NCI-H82 treated with DMSO at 0.1 percent for 48 hours (cell line): ENCODE results near the gene MTMR3.
"Not testable (repeated sequence)": the region's sequence is repeated elsewhere in the genome, so short reads cannot be mapped to it uniquely, and the experiment has no call there.

Experiments used
- DNase-seq: peaks from one replicate; lab custom pipeline; 2025; ENCODE audit not compliant: unreplicated experiment; lab: John Stamatoyannopoulos, UW

MTMR3 gene

GRCh38 chr22:29883045-29883774 is at the start of gene MTMR3:
Gene MTMR3 (plus strand): TSS chr22:29883174. CDS start chr22:29971060, 87,886 bp downstream.
- no peak for DNase-seq

- DNase-seq, result no peak
Observed at GRCh38 chr22:29833392-29833965, 49.5 kb upstream of the MTMR3 start.

- DNase-seq, result no peak
Observed at GRCh38 chr22:29834046-29834445, 48.9 kb upstream of the MTMR3 start.

GRCh38 chr22:29836791-29837370 is 46.1 kb upstream of the MTMR3 start:
- not testable (repeated sequence) for DNase-seq

- peak; percentile 90 for DNase-seq
Observed at GRCh38 chr22:29837741-29838598, 45.0 kb upstream of the MTMR3 start, which contains the start of gene ASCC2. Gene ASCC2 (minus strand): TSS chr22:29838274. CDS start chr22:29832325, 5,949 bp downstream.

GRCh38 chr22:29838599-29838956 is 44.4 kb upstream of the MTMR3 start:
- no peak for DNase-seq

GRCh38 chr22:29839039-29839438 is 43.9 kb upstream of the MTMR3 start:
- no peak for DNase-seq

GRCh38 chr22:29840498-29840897 is 42.5 kb upstream of the MTMR3 start:
- no peak for DNase-seq

GRCh38 chr22:29842172-29842571 is 40.8 kb upstream of the MTMR3 start:
- no peak for DNase-seq

- no peak for DNase-seq
Observed at GRCh38 chr22:29842740-29843139, 40.2 kb upstream of the MTMR3 start.

- no peak for DNase-seq
Observed at GRCh38 chr22:29846290-29846689, 36.7 kb upstream of the MTMR3 start.

GRCh38 chr22:29848111-29848510 is 34.9 kb upstream of the MTMR3 start:
- no peak for DNase-seq

GRCh38 chr22:29854432-29854831 is 28.5 kb upstream of the MTMR3 start:
- no peak for DNase-seq

GRCh38 chr22:29855611-29856181 is 27.3 kb upstream of the MTMR3 start:
- no peak for DNase-seq

- DNase-seq, result no peak
Observed at GRCh38 chr22:29856496-29856895, 26.5 kb upstream of the MTMR3 start.

- DNase-seq, result not testable (repeated sequence)
Observed at GRCh38 chr22:29859030-29859429, 23.9 kb upstream of the MTMR3 start.

- no peak for DNase-seq
Observed at GRCh38 chr22:29860006-29860766, 22.8 kb upstream of the MTMR3 start.

GRCh38 chr22:29861672-29862297 is 21.2 kb upstream of the MTMR3 start:
- no peak for DNase-seq

GRCh38 chr22:29865572-29865971 is 17.4 kb upstream of the MTMR3 start:
- DNase-seq, result not testable (repeated sequence)

GRCh38 chr22:29867260-29867659 is 15.7 kb upstream of the MTMR3 start:
- no peak for DNase-seq
